Transverse colon (tissue), 4 donors: ENCODE results near the gene UGT1A10.

Source experiments
- CTCF ChIP-seq, 5 experiments: fragments of 200-600 bp in 3 of 5; fragments of 450-650 bp in 2 of 5; sonication (generic) in 3 of 5; IDR thresholded peaks; 1 replicate in 2 of 5; 2 replicates in 3 of 5; pipeline ENCODE4 v1.5.1; 2016 to 2017; ENCODE audit warnings: antibody characterized with exemption in 5 of 5, inconsistent platforms in 3 of 5, mild to moderate bottlenecking in 2 of 5, moderate library complexity in 1 of 5
- EP300 ChIP-seq: sonication (generic); formaldehyde crosslinking; IDR thresholded peaks from one replicate; pipeline ENCODE4 v1.6.1; 2017; ENCODE audit warnings: antibody characterized with exemption, low read depth
- POLR2AphosphoS5 ChIP-seq, 3 donors: sonication (generic); formaldehyde crosslinking; IDR thresholded peaks; one replicate each; pipeline ENCODE4 v1.6.1; 2016; ENCODE audit warnings: antibody characterized with exemption in 3 of 3

- no peak for TF ChIP-seq POLR2AphosphoS5 (IDR thresholded peaks at IDR 0.05)
- TF ChIP-seq CTCF (IDR thresholded peaks at IDR 0.05), result no peak
- no peak for TF ChIP-seq EP300
Observed at GRCh38 chr2:233699424-233700027, 63.3 kb downstream of the UGT1A10 start.
